ENCODE data around the gene HEXD.
"Not testable (repeated sequence)": the region's sequence is repeated elsewhere in the genome, so short reads cannot be mapped to it uniquely, and the experiment has no call there.

HEXD gene

GRCh38 chr17:82418001-82418986 is at the start of gene HEXD, which contains the start of gene OGFOD3:
HEXD (plus strand) TSS chr17:82418347; CDS start chr17:82419800, 1,453 bp downstream.
OGFOD3 (minus strand) TSS chr17:82418586; CDS start chr17:82418485, 101 bp downstream.
- peak; percentile 83 for DNase-seq

GRCh38 chr17:82369211-82369610 is 48.9 kb upstream of the HEXD start:
- no peak for DNase-seq

GRCh38 chr17:82370471-82371332 is 47.4 kb upstream of the HEXD start:
- no peak for DNase-seq

GRCh38 chr17:82371333-82372248 is 46.6 kb upstream of the HEXD start, which contains the start of gene UTS2R:
UTS2R (plus strand) TSS chr17:82371765; CDS start chr17:82374325, 2,560 bp downstream.
- no peak for DNase-seq

GRCh38 chr17:82372249-82373071 is 45.7 kb upstream of the HEXD start:
- no peak for DNase-seq

- not testable (repeated sequence) for DNase-seq
Observed at GRCh38 chr17:82373072-82373452, 45.1 kb upstream of the HEXD start.

- DNase-seq, result no peak
Observed at GRCh38 chr17:82373731-82374625, 44.2 kb upstream of the HEXD start.

GRCh38 chr17:82374626-82375331 is 43.4 kb upstream of the HEXD start:
- DNase-seq, result peak; percentile 52

GRCh38 chr17:82375359-82376041 is 42.6 kb upstream of the HEXD start:
- no peak for DNase-seq

- DNase-seq, result no peak
Observed at GRCh38 chr17:82376042-82376730, 42.0 kb upstream of the HEXD start.

- DNase-seq, result not testable (repeated sequence)
Observed at GRCh38 chr17:82377294-82377693, 40.9 kb upstream of the HEXD start.

GRCh38 chr17:82377924-82378740 is 40.0 kb upstream of the HEXD start:
- no peak for DNase-seq

GRCh38 chr17:82378741-82379021 is 39.5 kb upstream of the HEXD start:
- DNase-seq, result no peak

GRCh38 chr17:82380860-82381702 is 37.1 kb upstream of the HEXD start:
- DNase-seq, result no peak

- not testable (repeated sequence) for DNase-seq
Observed at GRCh38 chr17:82381703-82382009, 36.5 kb upstream of the HEXD start.

GRCh38 chr17:82382220-82382932 is 35.8 kb upstream of the HEXD start:
- DNase-seq, result not testable (repeated sequence)

All from NCI-H510A (cell line).